ENCODE data around the gene PPP2R2D.

DNA sequence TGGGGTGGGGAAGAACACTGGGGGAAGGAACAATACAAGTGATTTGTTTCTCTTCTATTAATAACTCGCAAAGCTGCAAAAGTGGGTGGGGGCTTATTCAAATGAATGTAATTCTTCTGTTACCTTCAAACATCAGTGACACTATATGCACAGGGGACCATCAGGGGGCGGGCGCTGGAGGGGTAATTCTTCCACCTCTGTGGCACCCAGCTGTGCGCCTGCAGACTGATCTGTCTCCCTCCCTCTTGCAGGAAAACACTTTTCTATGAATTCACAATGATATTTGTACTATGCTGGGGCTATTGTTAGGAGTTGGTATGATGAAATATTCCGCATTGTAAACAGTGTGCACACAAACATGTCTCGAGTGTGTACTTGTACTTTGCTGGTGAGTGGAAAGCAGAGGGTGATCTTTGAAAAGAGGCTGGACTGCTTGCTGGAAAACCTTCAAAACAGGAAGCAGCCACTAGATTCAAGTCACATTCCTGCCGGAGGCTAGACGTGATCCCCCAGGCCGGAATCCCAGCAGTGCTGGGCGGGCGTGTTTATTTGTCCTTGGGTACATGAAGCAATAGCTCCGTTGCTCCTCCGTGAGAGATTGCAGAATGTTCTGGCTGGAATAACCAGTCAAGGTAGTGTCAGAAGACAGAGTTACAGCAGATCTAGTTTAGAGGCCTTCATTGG lies 96.7 kb downstream of the PPP2R2D start:
- TF ChIP-seq, protein P1, sequence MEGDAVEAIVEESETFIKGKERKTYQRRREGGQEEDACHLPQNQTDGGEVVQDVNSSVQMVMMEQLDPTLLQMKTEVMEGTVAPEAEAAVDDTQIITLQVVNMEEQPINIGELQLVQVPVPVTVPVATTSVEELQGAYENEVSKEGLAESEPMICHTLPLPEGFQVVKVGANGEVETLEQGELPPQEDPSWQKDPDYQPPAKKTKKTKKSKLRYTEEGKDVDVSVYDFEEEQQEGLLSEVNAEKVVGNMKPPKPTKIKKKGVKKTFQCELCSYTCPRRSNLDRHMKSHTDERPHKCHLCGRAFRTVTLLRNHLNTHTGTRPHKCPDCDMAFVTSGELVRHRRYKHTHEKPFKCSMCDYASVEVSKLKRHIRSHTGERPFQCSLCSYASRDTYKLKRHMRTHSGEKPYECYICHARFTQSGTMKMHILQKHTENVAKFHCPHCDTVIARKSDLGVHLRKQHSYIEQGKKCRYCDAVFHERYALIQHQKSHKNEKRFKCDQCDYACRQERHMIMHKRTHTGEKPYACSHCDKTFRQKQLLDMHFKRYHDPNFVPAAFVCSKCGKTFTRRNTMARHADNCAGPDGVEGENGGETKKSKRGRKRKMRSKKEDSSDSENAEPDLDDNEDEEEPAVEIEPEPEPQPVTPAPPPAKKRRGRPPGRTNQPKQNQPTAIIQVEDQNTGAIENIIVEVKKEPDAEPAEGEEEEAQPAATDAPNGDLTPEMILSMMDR (conservative IDR thresholded peaks at IDR 0.05 in 1 of 2, IDR thresholded peaks at IDR 0.05 in 1 of 2; ENCODE audit: extremely low read depth in 1 of 2, insufficient read depth in 1 of 2, low read depth in 1 of 2, low read length in 2 of 2): no peak
- no peak for TF ChIP-seq EZH2 (IDR thresholded peaks at IDR 0.05; ENCODE audit: borderline replicate concordance, low read length)
